ENCODE data around the gene BTBD9. TPM values are rescaled to one million over a fixed set of nuclear protein-coding genes. Genes with fewer than 3 reads are reported as not detected.

BTBD9 gene
- total and polyA plus RNA-seq, 11 donors, result 6.3 to 23.3 (median 19.4) TPM

- H3K36me3 ChIP-seq, result no peaks in the 10 kb centered on the region
- H3K4me1 ChIP-seq, result peaks cover 0 to 53% (median 28%) of the 10 kb centered on the region in 12 donors
- H3K9me3 ChIP-seq, result no peaks in the 10 kb centered on the region
- DNase-seq (no peak), ATAC-seq (no peak)
- H3K27ac ChIP-seq, result no peak overlapping the region
- no peaks in the 10 kb centered on the region for H3K27me3 ChIP-seq
- no peak overlapping the region for H3K4me3 ChIP-seq
- TF ChIP-seq POLR2A (IDR thresholded peaks at IDR 0.05) (no peak), CTCF (IDR thresholded peaks at IDR 0.05) (no peak)
- intact Hi-C loops (cut with DNase I), result loop anchor here in 2 of 10 donors (5.0 kb wide), 2 partner anchors 35 to 65 kb away; partner anchors contain the start of gene GLO1 (in 1 of the 2)
- 87 to 90% (median 88%) methylated on average over 5 of the region's 5 CpGs for WGBS, 4 donors
Measured at GRCh38 chr6:38637756-38638155, 2.0 kb downstream of the BTBD9 start.

- 31 to 97% (median 66%) methylated on average over 1 of the region's 1 CpG for WGBS, 4 donors
- TF ChIP-seq POLR2A (IDR thresholded peaks at IDR 0.05) (no peak), CTCF (IDR thresholded peaks at IDR 0.05) (no peak)
- no peak for ATAC-seq
- peaks cover 0 to 54% (median 25%) of the 10 kb centered on the region in 12 donors for H3K4me1 ChIP-seq
- no peak overlapping the region for H3K27ac ChIP-seq
- H3K4me3 ChIP-seq, result no peak overlapping the region
- H3K27me3 ChIP-seq, result no peaks in the 10 kb centered on the region
- H3K9me3 ChIP-seq, result peaks cover 0 to 9% (median 0%) of the 10 kb centered on the region in 12 donors
- H3K36me3 ChIP-seq, result no peaks in the 10 kb centered on the region
- no peak for DNase-seq
- intact Hi-C loops (cut with DNase I), result loop anchor here in 2 of 10 donors (5.0 kb wide), 2 partner anchors 34 to 66 kb away; partner anchors contain the start of gene GLO1 (in 1 of the 2)
Measured at GRCh38 chr6:38636027-38636426, 3.7 kb downstream of the BTBD9 start.

GRCh38 chr6:38634518-38634917, 5.2 kb downstream of the BTBD9 start:
- WGBS, 4 donors, result 15 to 23% (median 23%) methylated on average over 1 of the region's 1 CpG
- ATAC-seq (no peak), DNase-seq (no peak)
- intact Hi-C loops (cut with DNase I), result no loop called here
- Histone ChIP-seq H3K36me3 (no peaks in the 10 kb centered on the region), H3K27me3 (no peaks in the 10 kb centered on the region), H3K9me3 (peaks cover 0 to 9% (median 0%) of the 10 kb centered on the region in 12 donors), H3K4me3 (no peak overlapping the region), H3K27ac (no peak overlapping the region), H3K4me1 (peaks cover 0 to 46% (median 18%) of the 10 kb centered on the region in 12 donors)
- TF ChIP-seq CTCF (IDR thresholded peaks at IDR 0.05) (no peak), POLR2A (IDR thresholded peaks at IDR 0.05) (no peak)

GRCh38 chr6:38632490-38632889, 7.2 kb downstream of the BTBD9 start:
- Histone ChIP-seq H3K27ac (no peak overlapping the region), H3K4me1 (peaks cover 0 to 31% (median 9%) of the 10 kb centered on the region in 12 donors), H3K4me3 (no peak overlapping the region), H3K27me3 (no peaks in the 10 kb centered on the region), H3K9me3 (peaks cover 0 to 9% (median 0%) of the 10 kb centered on the region in 12 donors), H3K36me3 (no peaks in the 10 kb centered on the region)
- 77 to 92% (median 87%) methylated on average over 1 of the region's 1 CpG for WGBS, 4 donors
- intact Hi-C loops (cut with DNase I), result no loop called here
- DNase-seq (no peak), ATAC-seq (no peak)
- TF ChIP-seq CTCF (IDR thresholded peaks at IDR 0.05), result no peak
- TF ChIP-seq POLR2A (IDR thresholded peaks at IDR 0.05), result no peak
